Activated naive CD8-positive, alpha-beta T cell treated with anti-CD3 and anti-CD28 coated beads, Interleukin-2, amount 50 U/mL, for 16 hours (primary cell): ENCODE results near the gene TIGD2.

ENCODE experiments used
- DNase-seq: peaks from one replicate; pipeline ENCODE4 v3.0.0-alpha.2; 2020; ENCODE audit warnings: low read depth, low spot score

The TIGD2 gene

DNA sequence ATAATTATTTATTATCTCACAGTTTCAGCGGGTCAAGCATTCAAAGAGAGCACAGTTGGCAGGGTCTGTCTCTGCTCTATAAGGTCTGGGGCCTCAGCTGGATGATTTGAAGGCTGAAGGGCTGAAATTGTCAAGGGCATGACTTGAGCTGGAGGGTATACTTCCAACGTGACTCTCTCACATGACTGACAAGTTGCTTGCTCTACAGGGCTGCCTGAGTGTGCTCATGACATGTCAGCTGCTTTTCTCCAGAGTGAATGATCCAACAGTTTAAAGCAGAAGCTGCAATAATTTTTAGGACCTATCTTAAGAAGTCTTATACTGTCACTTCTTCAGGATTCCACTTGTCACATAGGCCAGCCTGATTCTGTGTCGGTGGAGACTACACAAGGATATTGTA is 51.2 kb downstream of the TIGD2 start:
- DNase-seq: no peak

DNA sequence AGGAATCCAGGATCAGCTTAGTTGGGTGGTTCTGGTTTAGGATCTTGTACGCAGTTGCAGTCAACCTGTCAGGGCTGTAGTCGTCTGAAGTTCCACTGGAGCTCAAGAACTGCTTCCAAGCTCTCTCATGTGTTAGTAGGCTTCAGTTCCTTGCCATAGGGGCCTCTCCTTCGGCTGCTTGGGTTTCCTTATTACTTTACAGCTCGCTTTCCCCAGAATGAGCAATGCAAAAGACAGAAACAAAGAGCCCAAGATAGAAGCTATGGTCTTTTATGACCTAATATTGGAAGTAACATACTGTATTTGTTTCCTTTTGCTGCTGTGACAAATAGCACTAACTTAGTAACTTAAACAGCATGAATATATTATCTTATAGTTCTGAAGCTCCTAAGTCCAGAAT is 51.7 kb downstream of the TIGD2 start:
- no peak for DNase-seq

DNA sequence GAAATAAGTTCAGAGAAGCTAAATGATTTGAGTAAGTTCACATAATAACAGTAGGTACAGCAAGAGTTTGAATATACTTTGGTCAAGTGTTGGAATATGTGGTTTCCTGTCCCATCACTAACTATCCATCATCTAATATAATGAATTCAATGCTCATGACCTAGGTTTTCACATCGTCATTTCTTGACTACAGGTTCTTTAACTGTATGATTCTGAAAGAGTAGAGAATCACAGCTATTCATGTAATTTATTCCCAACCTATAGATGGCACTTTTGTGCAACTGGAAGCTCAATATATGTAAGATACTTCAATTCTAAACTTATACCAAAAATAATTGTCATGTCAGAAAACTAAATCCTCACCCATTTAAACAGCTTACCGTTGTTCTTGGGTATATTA is 53.1 kb downstream of the TIGD2 start:
- DNase-seq: no peak
